CD14-positive monocyte (primary cell): ENCODE data around the gene EDA. TPM values are rescaled to one million over a fixed set of nuclear protein-coding genes. Genes with fewer than 3 reads are reported as not detected.

Source experiments
- DNase-seq, 3 donors: peaks; one replicate each; pipeline ENCODE4 v3.0.0-alpha.2; 2011 to 2022
- H2AFZ ChIP-seq: 2 replicates; pipeline ENCODE4 v1.6.0; 2012; ENCODE audit warnings: mild to moderate bottlenecking, low read depth, low read length, inconsistent platforms; ENCODE audit not compliant: insufficient read depth, poor library complexity, severe bottlenecking
- H3K27ac ChIP-seq, 2 donors: 1 replicate in 1 of 2; 2 replicates in 1 of 2; pipeline ENCODE4 v1.5.1; 2012 to 2013; ENCODE audit warnings: low read length in 2 of 2, control low read depth in 1 of 2, inconsistent platforms in 1 of 2, low read depth in 1 of 2, mild to moderate bottlenecking in 1 of 2
- H3K27me3 ChIP-seq, 2 donors: one replicate each; pipeline versions ENCODE4 v1.6.0 to v1.6.1; 2011 to 2013; ENCODE audit warnings: low read length in 2 of 2; ENCODE audit not compliant: control insufficient read depth in 2 of 2, insufficient read depth in 2 of 2
- H3K36me3 ChIP-seq, 2 donors: replicated peaks in 1 of 2; 1 replicate in 1 of 2; 2 replicates in 1 of 2; pipeline versions ENCODE4 v1.5.1 to v1.6.1; 2012 to 2013; ENCODE audit warnings: low read length in 2 of 2, control low read depth in 1 of 2, inconsistent platforms in 1 of 2, mild to moderate bottlenecking in 1 of 2; ENCODE audit not compliant: insufficient read depth in 2 of 2, control insufficient read depth in 1 of 2
- H3K4me1 ChIP-seq, 2 donors: 1 replicate in 1 of 2; 2 replicates in 1 of 2; pipeline versions ENCODE4 v1.5.1 to v1.6.1; 2012 to 2013; ENCODE audit warnings: low read length in 2 of 2, control low read depth in 1 of 2, inconsistent platforms in 1 of 2, mild to moderate bottlenecking in 1 of 2, moderate library complexity in 1 of 2; ENCODE audit not compliant: insufficient read depth in 2 of 2, control insufficient read depth in 1 of 2
- H3K4me2 ChIP-seq: replicated peaks from 2 replicates; pipeline ENCODE3; 2012; ENCODE audit warnings: low read length, moderate library complexity, mild to moderate bottlenecking; ENCODE audit not compliant: poor library complexity, severe bottlenecking; ENCODE audit errors: extremely low read depth
- H3K4me3 ChIP-seq, 3 experiments: fragments of 200-600 bp in 1 of 3; sonication (generic) in 1 of 3; replicated peaks in 1 of 3; 1 replicate in 2 of 3; 2 replicates in 1 of 3; pipeline ENCODE4 v1.5.1; 2011 to 2013; ENCODE audit warnings: low read length in 3 of 3, mild to moderate bottlenecking in 3 of 3, control low read depth in 2 of 3, low read depth in 2 of 3, inconsistent platforms in 1 of 3, moderate library complexity in 1 of 3
- H3K79me2 ChIP-seq: 2 replicates; pipeline ENCODE4 v1.6.0; 2012; ENCODE audit warnings: mild to moderate bottlenecking, control low read depth, inconsistent platforms, low read length, moderate library complexity; ENCODE audit not compliant: insufficient read depth
- H3K9ac ChIP-seq: 2 replicates; pipeline ENCODE4 v1.6.0; 2017; ENCODE audit warnings: low read length, mild to moderate bottlenecking; ENCODE audit not compliant: insufficient read depth, poor library complexity, severe bottlenecking
- H3K9me3 ChIP-seq, 2 donors: replicated peaks in 1 of 2; 1 replicate in 1 of 2; 2 replicates in 1 of 2; pipeline versions ENCODE4 v1.5.1 to v1.6.1; 2012 to 2013; ENCODE audit warnings: low read length in 2 of 2, control low read depth in 1 of 2; ENCODE audit not compliant: control insufficient read depth in 1 of 2, insufficient read depth in 1 of 2
- H4K20me1 ChIP-seq: 2 replicates; pipeline ENCODE4 v1.6.0; 2012; ENCODE audit warnings: mild to moderate bottlenecking, low read length, control low read depth, moderate library complexity; ENCODE audit not compliant: insufficient read depth
- H3K27ac Mint-ChIP-seq, 7 donors: one replicate each; pipeline ENCODE4 v1.8.0; 2020; ENCODE audit warnings: mild to moderate bottlenecking in 7 of 7, mixed read lengths in 7 of 7, moderate library complexity in 6 of 7, inconsistent platforms in 2 of 7
- H3K27me3 Mint-ChIP-seq, 3 donors: one replicate each; pipeline ENCODE4 v1.8.0; 2021 to 2022; ENCODE audit warnings: low read depth in 3 of 3, mild to moderate bottlenecking in 3 of 3, mixed read lengths in 3 of 3, moderate library complexity in 3 of 3, inconsistent platforms in 1 of 3
- H3K36me3 Mint-ChIP-seq, 2 donors: one replicate each; pipeline ENCODE4 v1.8.0; 2020; ENCODE audit warnings: mixed read lengths in 2 of 2, inconsistent platforms in 1 of 2, mild to moderate bottlenecking in 1 of 2
- H3K4me1 Mint-ChIP-seq: one replicate; pipeline ENCODE4 v1.8.0; 2020; ENCODE audit warnings: mild to moderate bottlenecking, mixed read lengths
- H3K4me3 Mint-ChIP-seq, 2 donors: one replicate each; pipeline ENCODE4 v1.8.0; 2020; ENCODE audit warnings: mild to moderate bottlenecking in 2 of 2, mixed read lengths in 2 of 2, moderate library complexity in 1 of 2
- H3K9me3 Mint-ChIP-seq, 7 donors: one replicate each; pipeline ENCODE4 v1.8.0; 2020 to 2022; ENCODE audit warnings: mixed read lengths in 7 of 7, mild to moderate bottlenecking in 6 of 7, moderate library complexity in 6 of 7, inconsistent platforms in 2 of 7
- WGBS: methylation state at CpG from one replicate; pipeline ENCODE4 v1.1.5; 2013; ENCODE audit warnings: missing lambda C conversion rate; ENCODE audit not compliant: insufficient coverage; 5-methylcytosine and 5-hydroxymethylcytosine counted together
- intact Hi-C, 2 donors: fragments of 100-400 bp; cut with micrococcal nuclease; formaldehyde crosslinking; loops; one replicate each; pipeline versions ENCODE4 v1.15.0 to v1.15.1; 2023
- polyA plus RNA-seq, 3 donors: library from polyadenylated mRNA; depleted of rRNA in 1 of 3; unstranded in 2 of 3; stranded (reverse) in 1 of 3; fragments of 300-500 nt in 2 of 3; fragments of >200 nt in 1 of 3; fragmentation: Illumina TruSeq in 2 of 3; gene quantifications; 1 replicate in 2 of 3; 2 replicates in 1 of 3; pipeline ENCODE4 v1.2.3, GENCODE V29; 2012 to 2021
- TF ChIP-seq, protein P1 (sequence below): fragments of 200-600 bp; IDR thresholded peaks from one replicate; pipeline ENCODE4 v1.8.0; 2022; ENCODE audit warnings: antibody characterized with exemption, mild to moderate bottlenecking

The EDA gene
- polyA plus RNA-seq, 3 donors, result 0.11 to 0.31 TPM; not detected in 1

DNA sequence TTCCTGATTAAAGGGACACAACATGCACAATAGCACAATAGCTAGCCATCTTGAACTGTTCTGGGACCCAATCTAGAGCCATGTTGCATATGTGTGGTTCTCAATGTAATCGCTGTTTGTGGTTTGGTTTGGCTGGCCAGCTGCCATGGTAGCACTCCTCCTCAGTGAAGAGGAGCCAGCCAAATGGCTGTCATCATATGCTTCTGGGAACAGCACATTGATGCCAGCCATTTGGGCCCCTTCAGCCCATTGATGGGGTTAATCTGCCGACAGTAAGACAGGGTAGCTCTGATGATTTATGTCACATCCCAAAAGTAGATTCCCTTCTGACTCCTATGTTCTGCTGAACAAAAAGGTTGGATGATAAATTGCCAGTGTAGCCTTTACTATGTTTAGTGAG lies 385.4 kb downstream of the EDA start:
- intact Hi-C loops, result no loop called here
- H3K9ac ChIP-seq, result no peak overlapping the region

DNA sequence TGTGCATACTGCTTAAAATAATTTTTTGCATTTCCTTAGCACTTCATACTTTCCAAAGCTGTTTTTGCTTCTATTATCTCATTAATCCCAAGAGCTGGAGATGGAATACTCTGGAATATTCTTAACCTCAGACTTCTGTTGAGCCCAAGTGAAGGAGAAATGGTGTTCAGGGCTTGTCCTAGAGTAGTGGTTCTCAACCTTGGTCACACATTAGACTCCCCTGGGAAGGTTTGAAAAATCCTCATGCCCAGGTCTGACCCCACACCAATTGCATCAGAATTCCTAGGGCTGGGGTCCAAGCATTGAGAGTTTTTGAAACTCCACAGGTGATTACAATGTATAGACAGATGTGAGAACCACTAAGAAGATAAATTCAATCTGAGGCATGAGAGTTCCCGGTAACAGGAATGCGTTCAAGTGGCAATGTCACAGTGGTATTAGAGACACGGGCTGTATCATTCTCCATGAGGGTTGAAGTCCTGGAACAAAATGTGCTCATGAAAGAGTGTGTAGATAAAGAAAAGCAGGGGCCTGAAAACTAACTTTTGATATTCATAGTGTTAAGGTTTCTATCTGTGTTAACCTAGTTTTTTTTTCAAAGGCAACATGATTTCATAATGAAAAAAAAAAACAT lies 385.9 kb downstream of the EDA start:
- H3K36me3 Mint-ChIP-seq, result no peaks in the 10 kb centered on the region
- no peaks in the 10 kb centered on the region for H3K27me3 ChIP-seq
- peaks cover 0 to 5% (median 0%) of the 10 kb centered on the region in 7 donors for H3K9me3 Mint-ChIP-seq
- TF ChIP-seq, protein P1, sequence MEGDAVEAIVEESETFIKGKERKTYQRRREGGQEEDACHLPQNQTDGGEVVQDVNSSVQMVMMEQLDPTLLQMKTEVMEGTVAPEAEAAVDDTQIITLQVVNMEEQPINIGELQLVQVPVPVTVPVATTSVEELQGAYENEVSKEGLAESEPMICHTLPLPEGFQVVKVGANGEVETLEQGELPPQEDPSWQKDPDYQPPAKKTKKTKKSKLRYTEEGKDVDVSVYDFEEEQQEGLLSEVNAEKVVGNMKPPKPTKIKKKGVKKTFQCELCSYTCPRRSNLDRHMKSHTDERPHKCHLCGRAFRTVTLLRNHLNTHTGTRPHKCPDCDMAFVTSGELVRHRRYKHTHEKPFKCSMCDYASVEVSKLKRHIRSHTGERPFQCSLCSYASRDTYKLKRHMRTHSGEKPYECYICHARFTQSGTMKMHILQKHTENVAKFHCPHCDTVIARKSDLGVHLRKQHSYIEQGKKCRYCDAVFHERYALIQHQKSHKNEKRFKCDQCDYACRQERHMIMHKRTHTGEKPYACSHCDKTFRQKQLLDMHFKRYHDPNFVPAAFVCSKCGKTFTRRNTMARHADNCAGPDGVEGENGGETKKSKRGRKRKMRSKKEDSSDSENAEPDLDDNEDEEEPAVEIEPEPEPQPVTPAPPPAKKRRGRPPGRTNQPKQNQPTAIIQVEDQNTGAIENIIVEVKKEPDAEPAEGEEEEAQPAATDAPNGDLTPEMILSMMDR, result no peak
- intact Hi-C loops, result no loop called here
- H3K4me1 Mint-ChIP-seq, result no peaks in the 10 kb centered on the region
- no peaks in the 10 kb centered on the region for H3K9me3 ChIP-seq
- H3K4me3 Mint-ChIP-seq, result no peak overlapping the region
- H3K4me2 ChIP-seq, result no peak overlapping the region
- WGBS, result no CpG with 5 or more reads among the region's 3 CpGs
- H3K27me3 Mint-ChIP-seq, result peaks cover 0 to 4% (median 0%) of the 10 kb centered on the region in 3 donors
- no peaks in the 10 kb centered on the region for H3K4me1 ChIP-seq
- H3K9ac ChIP-seq, result no peak overlapping the region
- H2AFZ ChIP-seq, result no peak overlapping the region
- no peak overlapping the region for H3K4me3 ChIP-seq
- H3K27ac Mint-ChIP-seq, result no peak overlapping the region
- no peak overlapping the region for H3K27ac ChIP-seq
- no peaks in the 10 kb centered on the region for H4K20me1 ChIP-seq
- no peaks in the 10 kb centered on the region for H3K36me3 ChIP-seq
- H3K79me2 ChIP-seq, result no peaks in the 10 kb centered on the region
- DNase-seq, result no peak

More for the DNA sequence above, 385.4 kb downstream of the EDA start:
- Mint-ChIP-seq H3K4me1 (no peaks in the 10 kb centered on the region), H3K4me3 (no peak overlapping the region), H3K27me3 (peaks cover 0 to 4% (median 0%) of the 10 kb centered on the region in 3 donors), H3K36me3 (no peaks in the 10 kb centered on the region), H3K9me3 (peaks cover 0 to 7% (median 0%) of the 10 kb centered on the region in 7 donors), H3K27ac (no peak overlapping the region)
- Histone ChIP-seq H3K27ac (no peak overlapping the region), H3K36me3 (no peaks in the 10 kb centered on the region), H3K4me2 (no peak overlapping the region), H4K20me1 (no peaks in the 10 kb centered on the region), H3K4me3 (no peak overlapping the region), H3K27me3 (no peaks in the 10 kb centered on the region), H2AFZ (no peak overlapping the region), H3K79me2 (no peaks in the 10 kb centered on the region), H3K4me1 (no peaks in the 10 kb centered on the region), H3K9me3 (no peaks in the 10 kb centered on the region)
- TF ChIP-seq, protein P1, result no peak
- WGBS, result no CpG with 5 or more reads among the region's 2 CpGs
- no peak for DNase-seq
